IMR-90 (cell line): ENCODE data around the gene USP24. TPM values are rescaled to one million over a fixed set of nuclear protein-coding genes. Genes with fewer than 3 reads are reported as not detected.

Experiments used
- ATAC-seq: fragments of 200-7000 bp; cut with Tn5 transposase; 2 replicates; pipeline ENCODE4 v1.9.1; 2020; ENCODE audit warnings: low read depth, mild to moderate bottlenecking, moderate library complexity
- BruUV-seq: library from RNA; stranded (reverse); fragments of 400-500 nt; replicated peaks from 2 replicates; lab custom pipeline; 2021; lab: Mats Ljungman, UMichigan
- CTCF ChIA-PET: fragments of 300-600 bp; formaldehyde crosslinking; extraction: SDS; loops from one replicate; lab custom pipeline; 2021; ENCODE audit warnings: antibody characterized with exemption; lab: Yijun Ruan, JAX
- POLR2A ChIA-PET: fragments of 300-600 bp; sonication (Branson Sonifier 250); formaldehyde crosslinking; loops from one replicate; lab custom pipeline; 2022; ENCODE audit warnings: antibody characterized with exemption; ENCODE audit not compliant: unreplicated experiment; lab: Charles Lee
- DNase-seq: peaks from one replicate; pipeline ENCODE4 v3.0.0; 2013
- H2AFZ ChIP-seq: replicated peaks from 2 replicates; pipeline ENCODE3; 2013; ENCODE audit warnings: low read length, mild to moderate bottlenecking; ENCODE audit not compliant: poor library complexity
- H2AK5ac ChIP-seq: 2 replicates; pipeline ENCODE4 v1.6.1; 2013; ENCODE audit warnings: low read depth, low read length, inconsistent platforms
- H2AK9ac ChIP-seq: replicated peaks from 2 replicates; pipeline ENCODE3; 2013; ENCODE audit warnings: mild to moderate bottlenecking, low read depth, low read length, moderate library complexity; ENCODE audit not compliant: poor library complexity
- H2BK120ac ChIP-seq: 2 replicates; pipeline ENCODE4 v1.6.1; 2013; ENCODE audit warnings: low read depth, low read length, inconsistent platforms
- H2BK15ac ChIP-seq: 3 replicates; pipeline ENCODE4 v1.6.1; 2013; ENCODE audit warnings: low read depth, low read length, inconsistent platforms
- H2BK20ac ChIP-seq: 2 replicates; pipeline ENCODE4 v1.6.1; 2013; ENCODE audit warnings: low read depth, mild to moderate bottlenecking, inconsistent platforms, low read length, moderate library complexity
- H2BK5ac ChIP-seq: 2 replicates; pipeline ENCODE4 v1.6.1; 2013; ENCODE audit warnings: mild to moderate bottlenecking, low read depth, low read length, inconsistent platforms; ENCODE audit not compliant: poor library complexity, severe bottlenecking
- H3K14ac ChIP-seq: replicated peaks from 2 replicates; pipeline ENCODE4 v1.6.1; 2013; ENCODE audit warnings: low read depth, low read length, inconsistent platforms
- H3K18ac ChIP-seq: 2 replicates; pipeline ENCODE4 v1.6.1; 2013; ENCODE audit warnings: low read depth, low read length, control low read depth
- H3K23ac ChIP-seq: 2 replicates; pipeline ENCODE4 v1.6.1; 2013; ENCODE audit warnings: low read depth, low read length, inconsistent platforms
- H3K27ac ChIP-seq: 2 replicates; pipeline ENCODE4 v1.5.1; 2013; ENCODE audit warnings: mild to moderate bottlenecking, control low read depth, low read length; ENCODE audit not compliant: insufficient read depth
- H3K27me3 ChIP-seq: 2 replicates; pipeline ENCODE4 v1.6.1; 2013; ENCODE audit warnings: low read length; ENCODE audit not compliant: control insufficient read depth, insufficient read depth
- H3K36me3 ChIP-seq: 2 replicates; pipeline ENCODE4 v1.6.1; 2013; ENCODE audit warnings: low read length, mixed read lengths; ENCODE audit not compliant: control insufficient read depth, insufficient read depth
- H3K4ac ChIP-seq: 2 replicates; pipeline ENCODE4 v1.6.1; 2013; ENCODE audit warnings: low read depth, low read length, inconsistent platforms
- H3K4me1 ChIP-seq: 2 replicates; pipeline ENCODE4 v1.6.1; 2013; ENCODE audit warnings: low read length, mixed read lengths; ENCODE audit not compliant: control insufficient read depth, insufficient read depth
- H3K4me2 ChIP-seq: 2 replicates; pipeline ENCODE4 v1.6.1; 2013; ENCODE audit warnings: low read depth, mild to moderate bottlenecking, control low read depth, low read length, moderate library complexity
- H3K4me3 ChIP-seq: 2 replicates; pipeline ENCODE4 v1.5.1; 2013; ENCODE audit warnings: low read depth, mild to moderate bottlenecking, control low read depth, low read length, moderate library complexity; ENCODE audit not compliant: insufficient read depth
- H3K56ac ChIP-seq: 2 replicates; pipeline ENCODE4 v1.6.1; 2013; ENCODE audit warnings: low read length, inconsistent platforms; ENCODE audit not compliant: insufficient read depth; ENCODE audit errors: extremely low read depth
- H3K79me1 ChIP-seq, 2 experiments: 2 replicates each; pipeline ENCODE4 v1.6.1; 2013; ENCODE audit warnings: low read length in 2 of 2, inconsistent platforms in 1 of 2, low read depth in 1 of 2
- H3K9ac ChIP-seq: 2 replicates; pipeline ENCODE4 v1.6.1; 2013; ENCODE audit warnings: low read depth, low read length, control low read depth
- H3K9me1 ChIP-seq: 2 replicates; pipeline ENCODE4 v1.6.1; 2013; ENCODE audit warnings: low read length, inconsistent platforms; ENCODE audit not compliant: insufficient read depth
- H3K9me3 ChIP-seq: 2 replicates; pipeline ENCODE4 v1.6.1; 2013; ENCODE audit warnings: low read length; ENCODE audit not compliant: control insufficient read depth, insufficient read depth
- H4K20me1 ChIP-seq: 2 replicates; pipeline ENCODE4 v1.6.1; 2013; ENCODE audit warnings: low read length, inconsistent platforms; ENCODE audit not compliant: insufficient read depth
- H4K5ac ChIP-seq: 2 replicates; pipeline ENCODE4 v1.6.1; 2013; ENCODE audit warnings: mild to moderate bottlenecking, low read depth, low read length, control low read depth
- H4K8ac ChIP-seq, 2 experiments: 2 replicates each; pipeline ENCODE4 v1.6.1; 2013; ENCODE audit warnings: low read depth in 2 of 2, low read length in 2 of 2, control low read depth in 1 of 2, inconsistent platforms in 1 of 2
- H4K91ac ChIP-seq: 2 replicates; pipeline ENCODE4 v1.6.1; 2013; ENCODE audit warnings: low read depth, low read length, inconsistent platforms; ENCODE audit not compliant: insufficient read depth
- BHLHE40 ChIP-seq: fragments of 150-350 bp; IDR thresholded peaks from 2 replicates; pipeline ENCODE4 v1.6.1; 2016; ENCODE audit warnings: mild to moderate bottlenecking, low read depth, low read length
- CEBPB ChIP-seq: IDR thresholded peaks from 2 replicates; pipeline ENCODE4 v1.6.1; 2012; ENCODE audit warnings: low read depth, low read length, improper control_type of control experiment
- FOS ChIP-seq: fragments of 150-350 bp; IDR thresholded peaks from 2 replicates; pipeline ENCODE4 v1.6.1; 2016; ENCODE audit warnings: low read depth, low read length
- MAFK ChIP-seq: IDR thresholded peaks from 2 replicates; pipeline ENCODE4 v1.6.1; 2012; ENCODE audit warnings: low read depth, low read length, improper control_type of control experiment
- MAZ ChIP-seq: IDR thresholded peaks from 2 replicates; pipeline ENCODE4 v1.6.1; 2012; ENCODE audit warnings: low read depth, mild to moderate bottlenecking, low read length, improper control_type of control experiment, moderate library complexity, borderline replicate concordance
- MXI1 ChIP-seq: IDR thresholded peaks from 2 replicates; pipeline ENCODE4 v1.6.1; 2012; ENCODE audit warnings: low read depth, mild to moderate bottlenecking, low read length, moderate library complexity, borderline replicate concordance
- NFE2L2 ChIP-seq: fragments of 150-350 bp; IDR thresholded peaks from 2 replicates; pipeline ENCODE4 v1.6.1; 2016; ENCODE audit warnings: low read depth, mild to moderate bottlenecking, low read length
- POLR2A ChIP-seq: IDR thresholded peaks from 2 replicates; pipeline ENCODE4 v1.6.1; 2012; ENCODE audit warnings: mild to moderate bottlenecking, low read depth, low read length
- RAD21 ChIP-seq: IDR thresholded peaks from 2 replicates; pipeline ENCODE4 v1.6.1; 2012; ENCODE audit warnings: low read length, improper control_type of control experiment
- RCOR1 ChIP-seq: IDR thresholded peaks from 2 replicates; pipeline ENCODE4 v1.6.1; 2012; ENCODE audit warnings: mild to moderate bottlenecking, low read length, improper control_type of control experiment; ENCODE audit not compliant: insufficient replicate concordance
- RFX5 ChIP-seq: IDR thresholded peaks from 2 replicates; pipeline ENCODE4 v1.8.0; 2012; ENCODE audit warnings: low read depth, mild to moderate bottlenecking, low read length, moderate library complexity
- SMC3 ChIP-seq: fragments of 150-350 bp; IDR thresholded peaks from 2 replicates; pipeline ENCODE4 v1.6.1; 2016; ENCODE audit warnings: low read depth, mild to moderate bottlenecking, antibody characterized with exemption, low read length, moderate library complexity
- WGBS, 2 experiments: methylation state at CpG; one replicate each; pipeline versions ENCODE4 v1.1.5 to v1.1.7; 2013; ENCODE audit warnings: missing lambda C conversion rate in 2 of 2; ENCODE audit not compliant: insufficient read length in 1 of 2; ENCODE audit errors: extremely low coverage in 2 of 2; 5-methylcytosine and 5-hydroxymethylcytosine counted together
- dilution Hi-C: fragments of 300-500 bp; cut with HindIII; formaldehyde crosslinking; loops from one replicate; pipeline ENCODE4 v1.14.3; 2018; ENCODE audit warnings: low sequenced_read_pairs; ENCODE audit not compliant: unreplicated experiment
- in situ Hi-C: fragments of 300-500 bp; cut with MboI; formaldehyde crosslinking; loops from 3 replicates; pipeline ENCODE4 v1.14.3; 2019; ENCODE audit warnings: low sequenced_read_pairs, inconsistent platforms, mixed read lengths
- intact Hi-C: fragments of 100-400 bp; cut with micrococcal nuclease; formaldehyde crosslinking; loops from 2 replicates; pipeline ENCODE4 v1.10.0; 2022
- polyA plus RNA-seq, 3 experiments: library from polyadenylated mRNA; depleted of rRNA; stranded (reverse); fragments of >200 nt; gene quantifications; 2 replicates each; pipeline ENCODE4 v1.2.3, GENCODE V29; 2012; ENCODE audit warnings: low replicate concordance in 1 of 3
- total RNA-seq: library from RNA; depleted of rRNA; stranded (reverse); fragments of >200 nt; gene quantifications from 2 replicates; pipeline ENCODE4 v1.2.3, GENCODE V29; 2012
- TF ChIP-seq, protein P1 (sequence below): fragments of 150-350 bp; IDR thresholded peaks from 2 replicates; pipeline ENCODE4 v1.6.1; 2017; ENCODE audit warnings: mild to moderate bottlenecking, antibody characterized with exemption, low read length, low read depth
- TF ChIP-seq, protein P2 (sequence below): conservative IDR thresholded peaks from 2 replicates; pipeline ENCODE4 v1.5.1; 2012; ENCODE audit warnings: mild to moderate bottlenecking, low read depth, low read length, improper control_type of control experiment

The USP24 gene
- total and polyA plus RNA-seq, 2 of the 4 experiments (the other 2 are of a cell fraction): 8.4 to 36.7 TPM

DNA sequence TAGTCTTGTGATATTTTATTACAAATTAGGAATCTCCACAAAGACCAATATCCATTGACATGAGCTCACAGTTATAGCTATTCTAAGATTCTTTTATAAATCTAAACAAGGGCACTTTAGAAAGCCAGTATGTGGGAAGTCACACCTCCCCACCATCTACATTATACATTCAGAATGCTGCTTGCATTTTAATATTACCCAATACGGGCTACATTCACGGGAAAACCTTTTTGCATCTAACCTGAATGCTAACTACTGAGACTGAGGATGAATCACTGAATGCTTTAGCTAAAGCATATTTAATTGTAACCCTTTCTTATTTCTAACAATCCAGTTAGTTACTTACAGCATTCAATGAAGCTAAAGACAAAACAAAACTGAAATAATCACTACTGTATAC is 122.7 kb downstream of the USP24 start:
- ATAC-seq (no peak), DNase-seq (no peak)
- no peaks in the 10 kb centered on the region for H3K27me3 ChIP-seq
- no peak overlapping the region for H2AK9ac ChIP-seq
- H3K27ac ChIP-seq: no peak overlapping the region
- H2BK5ac ChIP-seq: no peak overlapping the region
- H2BK20ac ChIP-seq: no peak overlapping the region
- no peaks in the 10 kb centered on the region for H3K4me1 ChIP-seq
- TF ChIP-seq RFX5 (no peak), RCOR1 (no peak), MAZ (no peak), NFE2L2 (no peak), MAFK (no peak), FOS (no peak), CEBPB (no peak), POLR2A (no peak), RAD21 (no peak), SMC3 (no peak), BHLHE40 (no peak), MXI1 (no peak)
- TF ChIP-seq, protein P1, sequence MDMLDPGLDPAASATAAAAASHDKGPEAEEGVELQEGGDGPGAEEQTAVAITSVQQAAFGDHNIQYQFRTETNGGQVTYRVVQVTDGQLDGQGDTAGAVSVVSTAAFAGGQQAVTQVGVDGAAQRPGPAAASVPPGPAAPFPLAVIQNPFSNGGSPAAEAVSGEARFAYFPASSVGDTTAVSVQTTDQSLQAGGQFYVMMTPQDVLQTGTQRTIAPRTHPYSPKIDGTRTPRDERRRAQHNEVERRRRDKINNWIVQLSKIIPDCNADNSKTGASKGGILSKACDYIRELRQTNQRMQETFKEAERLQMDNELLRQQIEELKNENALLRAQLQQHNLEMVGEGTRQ: no peak
- TF ChIP-seq, protein P2, sequence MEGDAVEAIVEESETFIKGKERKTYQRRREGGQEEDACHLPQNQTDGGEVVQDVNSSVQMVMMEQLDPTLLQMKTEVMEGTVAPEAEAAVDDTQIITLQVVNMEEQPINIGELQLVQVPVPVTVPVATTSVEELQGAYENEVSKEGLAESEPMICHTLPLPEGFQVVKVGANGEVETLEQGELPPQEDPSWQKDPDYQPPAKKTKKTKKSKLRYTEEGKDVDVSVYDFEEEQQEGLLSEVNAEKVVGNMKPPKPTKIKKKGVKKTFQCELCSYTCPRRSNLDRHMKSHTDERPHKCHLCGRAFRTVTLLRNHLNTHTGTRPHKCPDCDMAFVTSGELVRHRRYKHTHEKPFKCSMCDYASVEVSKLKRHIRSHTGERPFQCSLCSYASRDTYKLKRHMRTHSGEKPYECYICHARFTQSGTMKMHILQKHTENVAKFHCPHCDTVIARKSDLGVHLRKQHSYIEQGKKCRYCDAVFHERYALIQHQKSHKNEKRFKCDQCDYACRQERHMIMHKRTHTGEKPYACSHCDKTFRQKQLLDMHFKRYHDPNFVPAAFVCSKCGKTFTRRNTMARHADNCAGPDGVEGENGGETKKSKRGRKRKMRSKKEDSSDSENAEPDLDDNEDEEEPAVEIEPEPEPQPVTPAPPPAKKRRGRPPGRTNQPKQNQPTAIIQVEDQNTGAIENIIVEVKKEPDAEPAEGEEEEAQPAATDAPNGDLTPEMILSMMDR: no peak
- WGBS, 2 experiments: 80% methylated on average over 1 of the region's 2 CpGs; no CpG with 5 or more reads in 1 of the 2 experiments
- H3K18ac ChIP-seq: no peak overlapping the region
- peaks cover 36% of the 10 kb centered on the region for H3K36me3 ChIP-seq
- no peak overlapping the region for H2BK15ac ChIP-seq
- H3K4ac ChIP-seq: no peak overlapping the region
- H4K91ac ChIP-seq: no peak overlapping the region
- intact Hi-C loops (no loop called here), dilution Hi-C loops (no loop called here), in situ Hi-C loops (no loop called here)
- CTCF ChIA-PET: no interaction called here
- no TSS peak for BruUV-seq
- H2AFZ ChIP-seq: no peak overlapping the region
- H4K8ac ChIP-seq: no peak overlapping the region
- H2BK120ac ChIP-seq: no peak overlapping the region
- no peaks in the 10 kb centered on the region for H4K20me1 ChIP-seq
- no peak overlapping the region for H3K14ac ChIP-seq
- H3K23ac ChIP-seq: no peak overlapping the region
- H3K9ac ChIP-seq: no peak overlapping the region
- H3K56ac ChIP-seq: no peak overlapping the region
- H3K9me1 ChIP-seq: peaks cover 5% of the 10 kb centered on the region
- no peaks in the 10 kb centered on the region; a peak in 1 of 4 replicates for H3K79me1 ChIP-seq
- no peak overlapping the region for H3K4me2 ChIP-seq
- H3K4me3 ChIP-seq: no peak overlapping the region
- H2AK5ac ChIP-seq: no peak overlapping the region
- no peak overlapping the region for H4K5ac ChIP-seq
- H3K9me3 ChIP-seq: no peaks in the 10 kb centered on the region
- POLR2A ChIA-PET: no interaction called here
